ENCODE measurements around the gene CLPTM1L. TPM values are rescaled to one million over a fixed set of nuclear protein-coding genes. Genes with fewer than 3 reads are reported as not detected.
"Not testable (repeated sequence)": the region's sequence is repeated elsewhere in the genome, so short reads cannot be mapped to it uniquely, and the experiment has no call there.

CLPTM1L gene
- total RNA-seq, 2 experiments from 2014 or later: 47.2 to 47.4 TPM

DNA sequence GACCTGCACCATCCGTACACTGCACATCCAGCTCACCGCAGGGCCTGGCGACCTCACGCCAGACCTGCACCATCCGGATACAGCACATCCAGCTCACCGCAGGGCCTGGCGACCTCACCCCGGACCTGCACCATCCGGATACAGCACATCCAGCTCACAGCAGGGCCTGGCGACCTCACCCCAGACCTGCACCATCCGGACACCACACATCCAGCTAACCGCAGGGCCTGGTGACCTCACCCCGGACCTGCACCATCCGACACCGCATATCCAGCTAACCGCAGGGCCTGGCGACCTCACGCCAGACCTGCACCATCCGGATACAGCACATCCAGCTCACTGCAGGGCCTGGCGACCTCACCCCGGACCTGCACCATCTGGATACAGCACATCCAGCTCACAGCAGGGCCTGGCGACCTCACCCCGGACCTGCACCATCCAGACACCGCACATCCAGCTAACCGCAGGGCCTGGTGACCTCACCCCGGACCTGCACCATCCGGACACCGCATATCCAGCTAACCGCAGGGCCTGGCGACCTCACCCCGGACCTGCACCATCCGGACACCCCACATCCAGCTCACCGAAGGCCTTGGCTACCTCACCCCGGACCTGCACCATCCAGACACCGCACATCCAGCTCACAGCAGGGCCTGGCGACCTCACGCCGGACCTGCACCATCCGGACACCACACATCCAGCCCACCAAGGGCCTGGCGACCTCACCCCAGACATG is 61.7 kb downstream of the CLPTM1L start:
- H3K27ac Mint-ChIP-seq; H3K4me1 ChIP-seq (ENCODE audit: insufficient read depth, low read length); H3K27me3 Mint-ChIP-seq; H3K9me3 Mint-ChIP-seq; H3K27ac ChIP-seq (ENCODE audit: low read depth in 1 of 2, low read length in 2 of 2); POLR2A ChIA-PET; H3K27me3 ChIP-seq (ENCODE audit: control insufficient read depth in 1 of 2, insufficient read depth in 2 of 2, low read length in 2 of 2); H3K4me3 Mint-ChIP-seq; H3K36me3 Mint-ChIP-seq (ENCODE audit: low read depth); H3K4me1 Mint-ChIP-seq (ENCODE audit: low read depth); ATAC-seq (ENCODE audit: poor library complexity); H3K4me3 ChIP-seq (ENCODE audit: low read length); intact Hi-C loops (cut with DNase I, micrococcal nuclease); CTCF ChIA-PET; H3K36me3 ChIP-seq (ENCODE audit: insufficient read depth, low read length): not testable (repeated sequence)
- DNase-seq: peak in 2 of 14 experiments; percentile 8 to 12
- peaks cover 0 to 21% of the 10 kb centered on the region in 2 experiments for H3K9me3 ChIP-seq (ENCODE audit: control insufficient read depth in 1 of 2, insufficient read depth in 1 of 2, low read length in 2 of 2)

DNA sequence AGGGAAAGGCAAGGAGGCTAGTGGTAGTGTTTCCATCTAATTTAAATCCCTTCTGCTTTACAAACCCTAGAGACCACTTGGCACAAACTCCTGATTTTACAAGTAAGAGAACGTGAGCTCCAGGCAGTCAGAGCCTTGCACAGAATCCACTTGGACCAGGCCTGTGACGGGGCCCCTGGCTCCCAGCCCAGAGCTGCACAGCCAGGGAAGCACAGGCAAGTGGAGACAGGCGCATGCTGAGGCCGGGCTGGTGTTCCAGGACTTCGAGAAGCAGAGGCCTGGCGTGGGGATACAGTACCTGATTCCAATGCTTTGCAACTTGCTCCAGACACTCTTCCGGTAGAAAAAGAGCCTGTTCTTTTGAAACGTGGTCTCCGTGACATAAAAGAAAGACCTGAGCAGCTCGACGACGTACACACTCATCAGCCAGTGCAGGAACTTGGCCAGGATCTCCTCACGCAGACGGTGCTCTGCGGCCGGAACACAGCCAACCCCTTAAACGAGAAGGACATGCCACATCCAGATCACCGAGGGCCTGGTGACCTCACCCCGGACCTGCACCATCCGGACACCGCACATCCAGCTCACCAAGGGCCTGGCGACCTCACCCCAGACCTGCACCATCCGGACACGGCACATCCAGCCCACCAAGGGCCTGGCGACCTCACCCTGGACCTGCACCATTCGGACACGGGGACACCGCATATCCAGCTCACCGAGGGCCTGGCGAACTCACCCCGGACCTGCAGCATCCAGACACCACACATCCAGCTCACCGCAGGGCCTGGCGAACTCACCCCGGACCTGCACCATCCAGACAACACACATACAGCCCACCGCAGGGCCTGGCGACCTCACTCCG is 62.5 kb downstream of the CLPTM1L start:
- H3K4me1 ChIP-seq (ENCODE audit: insufficient read depth, low read length): no peaks in the 10 kb centered on the region
- peak in 2 of 14 experiments; percentile 14 for DNase-seq
- POLR2A ChIA-PET: no interaction called here
- Mint-ChIP-seq H3K27me3 (no peaks in the 10 kb centered on the region), H3K4me3 (no peak overlapping the region), H3K27ac (no peak overlapping the region), H3K4me1 (ENCODE audit: low read depth) (no peaks in the 10 kb centered on the region), H3K9me3 (no peaks in the 10 kb centered on the region), H3K36me3 (ENCODE audit: low read depth) (no peaks in the 10 kb centered on the region)
- H3K27me3 ChIP-seq (ENCODE audit: control insufficient read depth in 1 of 2, insufficient read depth in 2 of 2, low read length in 2 of 2): no peaks in the 10 kb centered on the region
- intact Hi-C loops (cut with DNase I, micrococcal nuclease): no loop called here
- TF ChIP-seq CTCF (IDR thresholded peaks at IDR 0.05): no peak
- no peak for ATAC-seq (ENCODE audit: poor library complexity)
- peaks cover 0 to 25% of the 10 kb centered on the region in 2 experiments for H3K9me3 ChIP-seq (ENCODE audit: control insufficient read depth in 1 of 2, insufficient read depth in 1 of 2, low read length in 2 of 2)
- H3K27ac ChIP-seq (ENCODE audit: low read depth in 1 of 2, low read length in 2 of 2): no peak overlapping the region
- CTCF ChIA-PET: no interaction called here
- H3K4me3 ChIP-seq (ENCODE audit: low read length): no peak overlapping the region
- H3K36me3 ChIP-seq (ENCODE audit: insufficient read depth, low read length): no peaks in the 10 kb centered on the region

DNA sequence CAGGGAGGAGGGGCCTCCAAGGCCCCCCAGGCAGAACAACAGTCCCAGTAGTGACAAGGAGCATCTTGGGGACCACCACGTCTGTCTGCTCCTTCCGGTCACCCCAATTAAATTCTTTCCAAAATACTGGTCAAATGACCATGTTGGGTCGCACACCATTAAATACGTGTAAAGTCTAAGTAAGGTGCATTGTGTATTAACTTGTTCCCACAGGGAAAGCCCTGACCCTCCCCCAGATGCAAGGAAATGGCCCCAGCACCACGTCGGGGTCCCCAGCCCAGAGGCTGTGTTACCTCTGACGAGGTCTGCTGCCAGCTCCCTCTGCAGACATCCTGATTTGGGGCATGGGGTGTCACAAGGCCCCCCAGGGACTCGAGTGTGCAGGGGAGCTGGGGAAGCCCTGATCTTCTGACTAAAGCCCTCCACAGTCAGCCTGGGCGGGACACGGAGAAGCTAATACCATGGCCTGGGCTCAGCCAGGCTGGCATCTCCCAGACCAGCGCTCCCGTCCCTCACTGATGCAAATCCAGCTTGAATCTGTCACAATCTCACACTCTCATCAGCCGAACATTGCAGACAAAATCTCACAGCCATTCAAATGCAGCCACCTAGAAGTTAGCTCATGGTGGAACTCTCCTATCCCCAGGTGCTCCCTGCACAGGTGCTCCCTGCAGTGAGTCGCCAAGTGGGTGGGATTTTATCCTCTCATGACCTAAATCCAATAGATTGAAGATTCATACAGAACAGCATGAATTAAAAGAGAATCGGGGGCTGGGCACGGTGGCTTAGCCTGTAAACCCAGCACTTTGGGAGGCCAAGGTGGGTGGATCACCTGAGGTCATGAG is 63.6 kb downstream of the CLPTM1L start:
- Histone ChIP-seq H3K9me3 (ENCODE audit: control insufficient read depth in 1 of 2, insufficient read depth in 1 of 2, low read length in 2 of 2) (peaks cover 0 to 25% of the 10 kb centered on the region in 2 experiments), H3K36me3 (ENCODE audit: insufficient read depth, low read length) (no peaks in the 10 kb centered on the region), H3K4me3 (ENCODE audit: low read length) (no peak overlapping the region), H3K27ac (ENCODE audit: low read depth in 1 of 2, low read length in 2 of 2) (no peak overlapping the region), H3K4me1 (ENCODE audit: insufficient read depth, low read length) (no peaks in the 10 kb centered on the region), H3K27me3 (ENCODE audit: control insufficient read depth in 1 of 2, insufficient read depth in 2 of 2, low read length in 2 of 2) (no peaks in the 10 kb centered on the region)
- Mint-ChIP-seq H3K27ac (no peak overlapping the region), H3K4me1 (ENCODE audit: low read depth) (no peaks in the 10 kb centered on the region), H3K9me3 (no peaks in the 10 kb centered on the region), H3K27me3 (no peaks in the 10 kb centered on the region), H3K4me3 (no peak overlapping the region), H3K36me3 (ENCODE audit: low read depth) (no peaks in the 10 kb centered on the region)
- ChIA-PET POLR2A (no interaction called here), CTCF (no interaction called here)
- intact Hi-C loops (cut with DNase I, micrococcal nuclease): no loop called here
- DNase-seq (no peak), ATAC-seq (ENCODE audit: poor library complexity) (no peak)
- no peak for TF ChIP-seq CTCF (IDR thresholded peaks at IDR 0.05)
